Stomach (tissue), 19 donors: ENCODE measurements around the gene IL22RA2. TPM values are rescaled to one million over a fixed set of nuclear protein-coding genes. Genes with fewer than 3 reads are reported as not detected.

ENCODE experiments used
- DNase-seq, 2 donors: peaks; one replicate each; pipeline versions ENCODE4 v3.0.0 to v3.0.0-alpha.2; 2013 to 2019
- H3K27ac ChIP-seq, 5 donors: fragments of 200-600 bp in 4 of 5; sonication (generic) in 4 of 5; one replicate each; pipeline ENCODE4 v1.5.1; 2013 to 2019; ENCODE audit warnings: mild to moderate bottlenecking in 1 of 5, moderate library complexity in 1 of 5
- H3K27me3 ChIP-seq, 3 donors: fragments of 200-600 bp; sonication (generic); one replicate each; pipeline ENCODE4 v1.5.1; 2017 to 2019; ENCODE audit warnings: mixed run types in 1 of 3
- H3K36me3 ChIP-seq, 4 donors: fragments of 200-600 bp; sonication (generic); 1 replicate in 3 of 4; 2 replicates in 1 of 4; pipeline ENCODE4 v1.5.1; 2016 to 2019
- H3K4me1 ChIP-seq, 4 donors: fragments of 200-600 bp; sonication (generic); one replicate each; pipeline ENCODE4 v1.5.1; 2016 to 2019
- H3K4me3 ChIP-seq, 4 donors: fragments of 200-600 bp; sonication (generic) in 3 of 4; one replicate each; pipeline ENCODE4 v1.5.1; 2016 to 2019; ENCODE audit warnings: mild to moderate bottlenecking in 1 of 4
- H3K9me3 ChIP-seq, 4 donors: fragments of 200-600 bp; sonication (generic); one replicate each; pipeline ENCODE4 v1.5.1; 2016 to 2019
- EP300 ChIP-seq: sonication (generic); formaldehyde crosslinking; IDR thresholded peaks from one replicate; pipeline ENCODE4 v1.6.1; 2017; ENCODE audit warnings: antibody characterized with exemption
- POLR2A ChIP-seq, 4 donors: fragments of 450-650 bp; IDR thresholded peaks; one replicate each; pipeline ENCODE4 v1.6.1; 2016; ENCODE audit warnings: antibody characterized with exemption in 4 of 4, control low read depth in 2 of 4, mild to moderate bottlenecking in 1 of 4, moderate library complexity in 1 of 4
- POLR2AphosphoS5 ChIP-seq, 3 donors: sonication (generic); formaldehyde crosslinking; IDR thresholded peaks; one replicate each; pipeline ENCODE4 v1.6.1; 2016; ENCODE audit warnings: antibody characterized with exemption in 3 of 3
- WGBS, 5 donors: extraction: QIAGEN DNeasy Blood & Tissue Kit in 3 of 5; methylation state at CpG; one replicate each; pipeline versions ENCODE4 v1.1.5 to v1.1.7; 2013 to 2018; 5-methylcytosine and 5-hydroxymethylcytosine counted together
- intact Hi-C: fragments of 100-400 bp; cut with DNase I; formaldehyde crosslinking; loops from one replicate; pipeline ENCODE4 v1.15.1; 2023; ENCODE audit warnings: low total_unique reads
- long read RNA-seq, 10 donors: transcript quantifications; one replicate each; lab custom pipeline, GENCODE V29; 2026
- polyA plus RNA-seq, 3 donors: library from polyadenylated mRNA; stranded (reverse); fragments of 200-250 nt; gene quantifications; one replicate each; pipeline ENCODE4 v1.2.3, GENCODE V29; 2013
- total RNA-seq, 5 donors: library from RNA; depleted of rRNA; stranded (reverse); fragments of >200 nt; gene quantifications; one replicate each; pipeline versions ENCODE4 v1.1.0 to v1.2.3, GENCODE V29; 2014 to 2016
- TF ChIP-seq, protein P1 (sequence below), 7 experiments: fragments of 450-650 bp in 4 of 7; fragments of 200-600 bp in 3 of 7; sonication (generic) in 3 of 7; IDR thresholded peaks; one replicate each; pipeline ENCODE4 v1.5.1; 2016 to 2019; ENCODE audit warnings: antibody characterized with exemption in 7 of 7, control low read depth in 2 of 7, mild to moderate bottlenecking in 1 of 7
- donor health status: healthy with polysubstance abuse.
- donor health status: Bipolar disorder and iron deficiency.
- donor health status: healthy.

Gene IL22RA2, protein sequence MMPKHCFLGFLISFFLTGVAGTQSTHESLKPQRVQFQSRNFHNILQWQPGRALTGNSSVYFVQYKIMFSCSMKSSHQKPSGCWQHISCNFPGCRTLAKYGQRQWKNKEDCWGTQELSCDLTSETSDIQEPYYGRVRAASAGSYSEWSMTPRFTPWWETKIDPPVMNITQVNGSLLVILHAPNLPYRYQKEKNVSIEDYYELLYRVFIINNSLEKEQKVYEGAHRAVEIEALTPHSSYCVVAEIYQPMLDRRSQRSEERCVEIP
- not detected for total RNA-seq
- under 1 TPM in 1 of 3 donors, not detected in 2; 0.05 TPM for polyA plus RNA-seq
- long read RNA-seq, donor 1, result 0 reads
- long read RNA-seq, donor 2, result 0 reads
- long read RNA-seq, donor 3, result 0 reads
- long read RNA-seq, donor 4, result 0 reads
- long read RNA-seq, donor 5, result 0 reads
- long read RNA-seq, donor 6, result 0 reads
- long read RNA-seq, donor 7, result 0 reads
- long read RNA-seq, donor 8, result 0 reads
- long read RNA-seq, donor 9, result 0 reads
- long read RNA-seq, donor 10, result 0 reads

DNA sequence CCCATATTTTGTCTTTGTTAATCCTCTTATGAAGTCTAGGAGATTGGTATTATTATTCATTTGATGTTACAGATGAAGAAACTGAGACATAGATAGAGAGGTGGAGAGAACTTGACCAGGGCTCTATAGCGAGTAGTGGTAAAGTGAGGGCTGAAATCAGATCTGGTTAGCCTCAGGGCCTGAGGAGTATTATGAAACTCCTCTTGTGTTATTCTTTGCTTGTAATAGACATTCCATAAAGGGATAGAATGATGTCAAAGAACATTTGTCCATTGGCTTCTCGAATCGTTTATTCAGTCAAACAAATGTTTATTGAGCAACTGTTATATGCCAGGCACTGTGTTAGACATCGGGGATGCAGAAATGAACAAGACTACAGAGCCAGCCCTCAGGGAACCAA is at the start of gene IL22RA2:
Gene IL22RA2 (minus strand): TSS at position 144 of the 400 bp plus-strand sequence. CDS start 11,895 bp downstream, outside the sequence.
- H3K4me3 ChIP-seq, result no peak within 1 kb of the TSS
- no peaks in the 10 kb centered on the region for H3K36me3 ChIP-seq
- H3K27me3 ChIP-seq, result no peaks in the 10 kb centered on the region
- DNase-seq, result no peak
- H3K9me3 ChIP-seq, result no peaks in the 10 kb centered on the region
- WGBS, 5 donors, result 85 to 95% (median 88%) methylated on average over 4 of the region's 4 CpGs
- intact Hi-C loops, result no loop called here
- H3K4me1 ChIP-seq, result no peaks in the 10 kb centered on the region
- no peak for TF ChIP-seq POLR2AphosphoS5 (IDR thresholded peaks at IDR 0.05)
- no peak for TF ChIP-seq POLR2A (IDR thresholded peaks at IDR 0.05)
- TF ChIP-seq EP300, result no peak
- TF ChIP-seq, protein P1, sequence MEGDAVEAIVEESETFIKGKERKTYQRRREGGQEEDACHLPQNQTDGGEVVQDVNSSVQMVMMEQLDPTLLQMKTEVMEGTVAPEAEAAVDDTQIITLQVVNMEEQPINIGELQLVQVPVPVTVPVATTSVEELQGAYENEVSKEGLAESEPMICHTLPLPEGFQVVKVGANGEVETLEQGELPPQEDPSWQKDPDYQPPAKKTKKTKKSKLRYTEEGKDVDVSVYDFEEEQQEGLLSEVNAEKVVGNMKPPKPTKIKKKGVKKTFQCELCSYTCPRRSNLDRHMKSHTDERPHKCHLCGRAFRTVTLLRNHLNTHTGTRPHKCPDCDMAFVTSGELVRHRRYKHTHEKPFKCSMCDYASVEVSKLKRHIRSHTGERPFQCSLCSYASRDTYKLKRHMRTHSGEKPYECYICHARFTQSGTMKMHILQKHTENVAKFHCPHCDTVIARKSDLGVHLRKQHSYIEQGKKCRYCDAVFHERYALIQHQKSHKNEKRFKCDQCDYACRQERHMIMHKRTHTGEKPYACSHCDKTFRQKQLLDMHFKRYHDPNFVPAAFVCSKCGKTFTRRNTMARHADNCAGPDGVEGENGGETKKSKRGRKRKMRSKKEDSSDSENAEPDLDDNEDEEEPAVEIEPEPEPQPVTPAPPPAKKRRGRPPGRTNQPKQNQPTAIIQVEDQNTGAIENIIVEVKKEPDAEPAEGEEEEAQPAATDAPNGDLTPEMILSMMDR (IDR thresholded peaks at IDR 0.05), result no peak
- no peak within 1 kb of the TSS for H3K27ac ChIP-seq

DNA sequence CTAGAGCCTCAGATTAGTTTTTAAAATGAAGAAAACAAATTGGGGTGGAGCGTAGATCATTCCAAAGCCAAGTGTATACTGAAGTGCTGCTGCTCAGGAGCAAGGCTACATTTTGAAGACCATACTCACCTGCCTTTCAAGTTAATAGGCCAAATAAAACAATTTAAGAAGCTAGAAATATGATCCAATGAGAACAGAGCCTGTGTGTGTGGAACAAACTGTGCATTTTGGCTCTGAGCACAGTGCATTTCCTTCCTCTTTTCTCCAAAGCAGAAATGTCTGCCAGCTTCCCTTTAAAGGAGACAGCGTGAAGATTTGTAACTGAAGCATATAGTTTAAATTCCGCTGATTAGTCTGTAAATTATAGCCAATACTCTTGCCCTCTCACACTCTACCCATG is 48.9 kb upstream of the IL22RA2 start:
- Histone ChIP-seq H3K4me3 (no peak overlapping the region), H3K27ac (peak overlapping the region; percentile 66 to 99 (median 98)), H3K27me3 (no peaks in the 10 kb centered on the region), H3K9me3 (no peaks in the 10 kb centered on the region), H3K4me1 (peaks cover 33 to 70% (median 43%) of the 10 kb centered on the region in 4 donors), H3K36me3 (no peaks in the 10 kb centered on the region)
- intact Hi-C loops, result no loop called here
- DNase-seq, result peak; percentile 46 to 58
- 40 to 69% (median 51%) methylated on average over 3 of the region's 3 CpGs for WGBS, 5 donors
- TF ChIP-seq, protein P1 (IDR thresholded peaks at IDR 0.05), result no peak
- TF ChIP-seq EP300 (no peak), POLR2A (IDR thresholded peaks at IDR 0.05) (no peak), POLR2AphosphoS5 (IDR thresholded peaks at IDR 0.05) (peak in 2 of 3 donors; percentile 10 to 21)

DNA sequence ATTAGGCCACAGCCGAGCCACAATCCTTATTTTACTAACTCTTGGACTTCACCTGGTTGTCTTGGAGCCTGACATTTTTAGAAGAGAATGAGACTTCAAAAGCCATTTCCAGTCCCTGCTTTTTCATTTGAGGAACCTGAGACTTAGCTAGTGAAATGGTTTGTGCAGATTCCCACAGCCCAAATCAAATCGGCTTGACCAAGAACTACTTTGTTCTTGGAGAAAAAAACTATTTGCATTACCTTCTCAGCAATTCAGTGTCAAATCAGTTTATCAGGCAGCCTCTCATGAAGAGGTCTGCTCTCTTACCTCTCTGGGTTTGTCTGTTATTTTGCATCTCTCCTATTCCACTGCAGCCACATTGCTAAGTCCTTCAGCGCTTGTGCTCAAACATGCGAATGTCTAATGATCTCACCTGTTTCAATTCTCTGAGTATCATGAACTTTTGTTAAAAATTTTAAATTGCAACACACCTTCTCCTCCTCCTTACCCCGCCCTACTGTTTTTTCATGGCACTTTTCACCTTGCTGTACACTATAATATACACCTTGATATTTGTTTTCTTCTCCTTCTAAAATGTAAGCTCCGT is 46.3 kb upstream of the IL22RA2 start:
- H3K4me3 ChIP-seq, result peak overlapping the region; percentile 61 to 80 (median 75)
- H3K27ac ChIP-seq, result peak overlapping the region; percentile 98 to 100 (median 99)
- TF ChIP-seq EP300, result no peak
- TF ChIP-seq POLR2AphosphoS5 (IDR thresholded peaks at IDR 0.05), result no peak
- TF ChIP-seq POLR2A (IDR thresholded peaks at IDR 0.05), result no peak
- TF ChIP-seq, protein P1 (IDR thresholded peaks at IDR 0.05), result no peak
- 35 to 46% (median 36%) methylated on average over 6 of the region's 6 CpGs for WGBS, 5 donors
- H3K36me3 ChIP-seq, result no peaks in the 10 kb centered on the region
- H3K9me3 ChIP-seq, result no peaks in the 10 kb centered on the region
- no peaks in the 10 kb centered on the region for H3K27me3 ChIP-seq
- intact Hi-C loops, result no loop called here
- peaks cover 54 to 81% (median 65%) of the 10 kb centered on the region in 4 donors for H3K4me1 ChIP-seq
- DNase-seq, result no peak

DNA sequence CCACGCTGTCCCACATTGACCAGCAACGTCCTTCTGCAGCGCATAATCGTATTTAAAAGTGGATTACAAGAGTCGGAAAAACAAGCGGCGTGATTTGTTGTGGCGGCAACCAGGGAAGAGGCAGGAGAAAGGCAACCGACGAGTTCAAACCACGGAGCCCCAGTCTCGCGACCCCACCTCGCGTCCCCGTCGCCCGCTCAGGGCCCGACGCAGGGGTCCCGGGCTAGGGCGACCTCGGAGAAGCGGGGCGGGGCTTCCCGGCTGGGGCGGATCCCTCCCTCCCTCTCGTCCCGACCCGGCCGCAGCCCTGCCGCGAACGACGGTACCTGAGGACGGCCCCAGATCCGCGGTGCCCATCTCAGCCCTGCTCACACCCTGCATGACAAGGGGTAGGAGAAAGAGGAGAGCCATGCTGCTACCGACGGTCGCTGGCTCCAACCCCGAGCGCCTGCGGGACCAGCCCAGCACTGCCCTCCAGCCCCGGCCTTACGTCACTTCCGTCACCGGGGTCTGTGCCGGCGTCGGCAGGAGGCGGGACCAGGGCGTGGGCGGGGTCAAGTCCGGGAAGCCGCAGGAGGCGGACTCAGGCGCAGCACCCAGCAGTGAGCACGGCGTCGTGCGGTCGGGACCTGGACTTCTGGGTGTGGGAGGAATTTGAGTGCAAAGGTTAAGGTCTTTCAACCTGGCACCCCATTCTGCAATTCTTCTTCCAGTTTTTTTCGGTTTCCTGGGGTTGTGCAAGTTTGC is 45.6 kb upstream of the IL22RA2 start, which contains the start of gene IFNGR1:
Gene IFNGR1 (minus strand): TSS at position 469 of the 747 bp plus-strand sequence. CDS start 58 bp downstream, at position 411.
- peak within 1 kb of the TSS; percentile 98 to 100 (median 99) for H3K27ac ChIP-seq
- H3K27me3 ChIP-seq, result no peaks in the 10 kb centered on the region
- TF ChIP-seq POLR2A (IDR thresholded peaks at IDR 0.05) (peak in 2 of 4 donors; percentile 77 to 96), EP300 (peak; percentile 40), POLR2AphosphoS5 (IDR thresholded peaks at IDR 0.05) (peak; percentile 95 to 99 (median 98))
- TF ChIP-seq, protein P1 (IDR thresholded peaks at IDR 0.05), result no peak
- H3K4me3 ChIP-seq, result peak within 1 kb of the TSS; percentile 61 to 80 (median 75)
- no peaks in the 10 kb centered on the region for H3K36me3 ChIP-seq
- DNase-seq, result peak; percentile 98 to 99
- peaks cover 53 to 81% (median 68%) of the 10 kb centered on the region in 4 donors for H3K4me1 ChIP-seq
- no peaks in the 10 kb centered on the region for H3K9me3 ChIP-seq
- intact Hi-C loops, result no loop called here
- WGBS, 5 donors, result 0 to 1% (median 0%) methylated on average over 45 to 64 of the region's 64 CpGs
